ENCODE results near the gene CBX1.

- TF ChIP-seq CTCF (conservative IDR thresholded peaks at IDR 0.05; ENCODE audit: low read depth, low read length) = no peak
- no peak for TF ChIP-seq POLR2A (IDR thresholded peaks at IDR 0.05; ENCODE audit: low read depth, low read length)
- TF ChIP-seq RFX5 (IDR thresholded peaks at IDR 0.05; ENCODE audit: low read depth, low read length) = no peak
- TF ChIP-seq RCOR1 (IDR thresholded peaks at IDR 0.05; ENCODE audit: insufficient replicate concordance, low read length) = no peak
- no peak for TF ChIP-seq MAZ (IDR thresholded peaks at IDR 0.05; ENCODE audit: borderline replicate concordance, low read depth, low read length)
- no peak for TF ChIP-seq CEBPB (IDR thresholded peaks at IDR 0.05; ENCODE audit: low read depth, low read length)
- no peak for TF ChIP-seq RAD21 (IDR thresholded peaks at IDR 0.05; ENCODE audit: low read length)
- TF ChIP-seq FOS (IDR thresholded peaks at IDR 0.05; ENCODE audit: low read depth, low read length) = no peak
Observed at GRCh38 chr17:48021934-48022333, 79.3 kb downstream of the CBX1 start.
